HCEC 1CT (cell line): ENCODE results near the gene KRTAP20-3.

ENCODE experiments used
- DNase-seq: peaks from one replicate; pipeline ENCODE4 v3.0.0-alpha.2; 2017

KRTAP20-3 gene

GRCh38 chr21:30642564-30642963 lies at the start of gene KRTAP20-3:
Gene KRTAP20-3 (plus strand): TSS chr21:30642864.
- DNase-seq = no peak

DNA sequence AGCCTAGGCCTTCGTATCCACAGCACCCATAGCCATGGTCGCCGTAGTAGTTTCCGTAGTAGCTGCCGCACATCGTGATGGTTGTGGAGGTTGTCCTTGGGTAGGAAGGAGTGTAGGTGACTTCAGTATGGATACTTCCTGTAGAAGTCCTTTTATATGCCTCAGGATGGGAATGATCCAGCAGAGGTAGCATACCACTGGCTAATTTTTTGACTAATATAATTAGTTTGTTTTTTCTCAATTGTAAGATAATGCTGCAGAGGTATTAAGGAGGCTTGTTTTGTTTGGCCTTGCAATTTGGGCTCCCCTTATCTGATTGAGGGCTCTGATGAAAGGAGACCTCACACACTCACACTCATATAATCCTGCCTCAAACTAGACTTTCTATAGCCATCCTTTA lies 43.9 kb upstream of the KRTAP20-3 start, which contains the start of gene KRTAP6-2:
KRTAP6-2 (minus strand) TSS at position 101 of the 400 bp plus-strand sequence; CDS start at position 73, 28 bp downstream.
- no peak for DNase-seq

GRCh38 chr21:30600787-30601186 lies 41.9 kb upstream of the KRTAP20-3 start, which contains the start of gene KRTAP22-1:
Gene KRTAP22-1 (plus strand): TSS chr21:30601087.
- DNase-seq = no peak

DNA sequence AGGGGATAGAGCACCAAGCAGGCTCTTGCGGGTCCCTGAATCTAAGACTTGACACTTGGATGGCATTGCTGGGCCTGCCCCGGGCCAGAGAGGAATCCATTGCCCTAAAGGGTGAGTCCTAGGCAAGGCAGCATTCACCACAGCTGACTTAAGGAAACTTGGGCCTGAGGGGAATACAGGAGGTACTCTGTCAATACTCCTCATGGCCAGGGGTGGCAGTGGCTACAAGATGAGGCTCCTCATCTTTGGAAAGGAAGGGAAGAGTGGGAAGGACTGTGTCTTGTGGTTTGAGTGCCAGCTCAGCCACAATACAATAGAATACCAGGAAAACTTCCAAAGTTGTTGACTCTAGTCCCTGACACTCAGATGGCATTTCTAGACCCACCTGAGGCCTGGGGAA lies 36.7 kb upstream of the KRTAP20-3 start:
- no peak for DNase-seq

- DNase-seq = no peak
Observed at GRCh38 chr21:30612132-30612531, 30.5 kb upstream of the KRTAP20-3 start.

- no peak for DNase-seq
Observed at GRCh38 chr21:30613836-30614235, 28.8 kb upstream of the KRTAP20-3 start, which contains the start of gene KRTAP6-1. Gene KRTAP6-1 (minus strand): TSS chr21:30613930. CDS start chr21:30613904, 26 bp downstream.

GRCh38 chr21:30615199-30615598 lies 27.5 kb upstream of the KRTAP20-3 start:
- no peak for DNase-seq

DNA sequence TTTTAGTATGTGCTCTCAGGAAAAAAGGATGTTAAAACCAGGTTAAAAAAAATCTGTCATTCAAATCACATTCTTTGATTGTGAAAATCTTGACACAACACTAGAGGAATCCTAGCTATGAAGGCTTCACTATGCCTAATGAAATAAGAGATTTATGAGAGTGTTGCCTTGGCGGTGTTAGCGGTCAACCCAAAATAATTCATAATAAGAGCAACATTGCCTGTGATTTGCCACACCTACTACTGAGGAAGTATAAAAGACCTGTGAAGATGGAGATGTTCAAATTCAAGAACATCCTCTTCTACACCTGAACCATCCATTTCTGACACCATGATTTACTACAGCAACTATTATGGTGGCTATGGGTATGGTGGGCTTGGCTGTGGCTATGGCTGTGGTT lies 26.5 kb upstream of the KRTAP20-3 start, which contains the start of gene KRTAP20-1:
KRTAP20-1 (plus strand) TSS at position 301 of the 400 bp plus-strand sequence; CDS start at position 331, 30 bp downstream.
- no peak for DNase-seq

DNA sequence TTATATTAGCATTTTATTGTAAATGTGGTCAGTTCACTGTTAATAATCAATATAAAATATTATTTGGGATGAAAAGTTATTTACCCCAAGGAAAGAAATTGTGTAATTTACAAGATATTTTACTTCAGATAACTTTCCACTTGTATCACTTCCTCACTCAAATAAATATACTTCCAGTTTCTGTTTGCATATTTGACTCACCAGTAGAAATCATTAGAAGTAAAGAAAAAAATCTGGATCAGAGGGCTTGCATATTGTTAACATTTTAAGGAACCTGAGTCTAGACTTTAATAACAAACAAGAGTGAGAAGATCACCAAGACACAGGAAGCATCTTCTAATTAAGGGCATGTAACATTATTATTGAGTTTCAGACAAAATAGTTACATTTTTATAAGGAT lies 22.6 kb upstream of the KRTAP20-3 start:
- DNase-seq = no peak

- DNase-seq = no peak
Observed at GRCh38 chr21:30620522-30620921, 22.1 kb upstream of the KRTAP20-3 start, which contains the start of gene KRTAP20-4. Gene KRTAP20-4 (plus strand): TSS chr21:30620627.

GRCh38 chr21:30623362-30623761 lies 19.3 kb upstream of the KRTAP20-3 start:
- no peak for DNase-seq

DNA sequence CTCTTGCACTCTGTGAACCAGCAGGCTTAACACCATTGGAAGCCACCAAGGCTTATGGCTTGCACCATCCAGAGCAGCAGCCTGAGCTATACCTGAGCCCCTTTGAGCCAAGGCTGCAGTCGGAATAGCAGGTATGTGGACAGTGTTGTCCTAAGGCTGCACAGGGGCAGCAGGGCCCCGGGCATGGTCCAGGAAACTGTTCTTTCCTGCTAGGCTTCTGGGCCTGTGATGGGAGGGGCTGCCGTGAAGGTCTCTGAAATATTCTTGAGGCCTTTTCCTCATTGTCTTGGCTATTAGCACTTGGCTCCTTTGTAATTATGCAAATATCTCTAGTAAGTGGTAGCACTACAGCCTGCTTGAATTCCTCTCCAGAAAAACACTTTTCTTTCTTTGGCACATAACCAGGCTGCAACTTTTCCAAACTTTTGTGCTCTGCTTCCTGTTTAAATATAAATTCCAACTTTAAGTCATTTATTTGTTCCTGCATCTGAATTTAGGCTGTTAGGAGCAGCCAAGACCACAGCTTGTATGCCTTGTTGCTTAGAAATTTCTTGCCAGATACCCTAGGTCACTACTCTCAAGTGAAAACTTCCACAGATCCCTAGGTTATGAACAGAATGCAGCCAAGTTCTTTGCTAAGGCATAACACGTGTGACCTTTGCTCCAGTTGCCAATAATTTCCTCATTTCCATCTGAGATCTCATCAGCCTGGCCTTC lies 17.1 kb upstream of the KRTAP20-3 start:
- DNase-seq = no peak

GRCh38 chr21:30628109-30628508 lies 14.6 kb upstream of the KRTAP20-3 start:
- DNase-seq = no peak

- DNase-seq = no peak
Observed at GRCh38 chr21:30629200-30629599, 13.5 kb upstream of the KRTAP20-3 start.

GRCh38 chr21:30634906-30635305 lies 7.8 kb upstream of the KRTAP20-3 start, which contains the start of gene KRTAP20-2:
Gene KRTAP20-2 (plus strand): TSS chr21:30635206. CDS start chr21:30635264, 58 bp downstream.
- DNase-seq = no peak

- DNase-seq = no peak
Observed at GRCh38 chr21:30638686-30639085, 4.0 kb upstream of the KRTAP20-3 start.

DNA sequence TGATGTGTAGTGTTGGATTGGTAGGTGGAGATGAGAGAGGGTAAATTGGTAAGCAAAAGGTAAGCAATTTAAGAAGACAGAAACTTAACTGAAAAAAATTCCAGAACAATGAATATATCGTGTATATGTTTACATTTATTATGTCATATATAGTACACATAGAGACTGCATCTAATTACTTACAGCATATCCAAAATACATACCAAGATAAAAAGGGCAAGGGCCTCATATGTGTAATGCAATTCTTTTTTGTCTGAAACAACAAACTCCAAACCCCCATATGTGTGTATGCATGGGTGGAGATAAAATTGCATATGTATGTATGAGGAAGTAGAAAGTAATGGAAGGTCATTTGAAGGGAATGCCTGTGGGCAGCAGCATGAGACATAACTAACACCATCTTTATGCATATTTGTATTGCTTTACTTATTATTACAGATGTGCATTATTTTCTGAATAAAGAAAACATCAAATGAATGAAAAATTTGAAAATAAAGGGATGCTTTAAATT lies 4.3 kb downstream of the KRTAP20-3 start:
- DNase-seq = no peak

GRCh38 chr21:30652891-30653290 lies 10.2 kb downstream of the KRTAP20-3 start:
- DNase-seq = no peak

DNA sequence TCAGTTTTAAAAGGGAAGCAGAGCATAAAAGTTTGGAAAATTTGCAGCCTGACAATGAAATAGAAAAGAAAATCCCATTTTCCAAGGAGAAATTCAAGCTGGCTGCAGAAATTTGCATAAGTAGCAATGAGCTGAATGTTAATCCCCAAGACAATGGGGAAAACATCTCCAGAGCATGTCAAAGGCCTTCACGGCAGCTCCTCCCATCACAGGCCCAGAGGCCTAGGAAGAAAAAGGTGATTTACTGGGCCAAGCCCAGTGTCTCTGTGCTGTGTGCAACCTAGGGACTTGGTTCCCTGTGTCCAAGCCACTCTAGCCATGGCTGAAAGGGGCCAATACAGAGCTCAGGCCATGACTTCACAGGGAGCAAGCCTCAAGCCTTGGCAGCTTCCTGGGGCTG lies 26.1 kb downstream of the KRTAP20-3 start:
- DNase-seq = no peak

DNA sequence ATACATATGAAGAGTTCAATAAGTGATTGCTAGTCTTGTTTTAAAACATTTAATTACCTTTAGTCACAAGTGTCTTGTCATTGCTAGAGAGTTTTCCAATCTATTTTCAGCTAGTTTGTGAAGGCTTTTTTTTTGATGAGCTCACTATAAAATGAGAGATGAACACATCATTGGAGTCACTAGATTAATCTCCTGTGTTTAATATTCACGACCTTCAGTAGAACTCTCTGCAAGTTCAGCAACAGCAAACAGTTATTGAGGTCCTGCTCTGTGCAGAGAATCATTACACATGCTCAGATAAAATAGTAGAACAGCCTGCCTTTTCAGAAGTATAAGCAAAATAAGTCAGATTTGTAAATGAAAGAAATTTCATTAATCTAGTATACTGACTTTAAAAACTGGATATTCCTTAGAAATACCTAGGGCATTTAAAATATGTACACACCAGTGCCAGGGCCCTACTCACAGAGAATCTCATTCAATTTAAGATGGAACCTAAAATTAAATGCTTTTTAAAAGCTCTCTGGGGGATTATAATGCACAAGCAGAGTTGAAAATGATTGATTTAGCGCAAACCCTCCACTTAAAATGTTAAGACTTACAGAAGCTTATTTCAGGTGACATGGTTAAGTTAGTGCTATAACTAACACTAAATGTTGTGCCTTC lies 30.5 kb downstream of the KRTAP20-3 start:
- no peak for DNase-seq

- DNase-seq = no peak
Observed at GRCh38 chr21:30674312-30674711, 31.6 kb downstream of the KRTAP20-3 start.

GRCh38 chr21:30676737-30677136 lies 34.1 kb downstream of the KRTAP20-3 start:
- no peak for DNase-seq

GRCh38 chr21:30680586-30680985 lies 37.9 kb downstream of the KRTAP20-3 start:
- DNase-seq = no peak

- no peak for DNase-seq
Observed at GRCh38 chr21:30684506-30684905, 41.8 kb downstream of the KRTAP20-3 start.
